Measurements from ENCODE around the gene KIF5A. TPM values are rescaled to one million over a fixed set of nuclear protein-coding genes. Genes with fewer than 3 reads are reported as not detected.
A peak's percentile ranks its signal among the peaks of the same experiment; 100 is the strongest.
"Not testable (repeated sequence)": the region's sequence is repeated elsewhere in the genome, so short reads cannot be mapped to it uniquely, and the experiment has no call there.

The KIF5A gene
- total RNA-seq, 1 donor from 2014 or later = 5.6 TPM

- ATAC-seq (no peak), DNase-seq (ENCODE audit: low spot score) (no peak)
- intact Hi-C loops (cut with DNase I) = no loop called here
These were observed 26.1 kb downstream of the KIF5A start for GRCh38 chr12:57575771-57576612.

GRCh38 chr12:57576613-57577160, 26.8 kb downstream of the KIF5A start:
- intact Hi-C loops (cut with DNase I) = no loop called here
- DNase-seq (ENCODE audit: low spot score) (no peak), ATAC-seq (no peak)

GRCh38 chr12:57577981-57578758, 28.3 kb downstream of the KIF5A start:
- no peak for ATAC-seq
- DNase-seq (ENCODE audit: low spot score) = no peak
- intact Hi-C loops (cut with DNase I) = no loop called here

- intact Hi-C loops (cut with DNase I) = no loop called here
- ATAC-seq (no peak), DNase-seq (ENCODE audit: low spot score) (no peak)
These were observed 29.2 kb downstream of the KIF5A start for GRCh38 chr12:57579011-57579410.

GRCh38 chr12:57579677-57580465, 30.0 kb downstream of the KIF5A start:
- intact Hi-C loops (cut with DNase I) = loop anchor here (5.0 kb wide), 1 partner anchor 42 kb away; no protein-coding TSS in a partner anchor

GRCh38 chr12:57580466-57580795, 30.6 kb downstream of the KIF5A start:
- DNase-seq (ENCODE audit: low spot score) (no peak), ATAC-seq (no peak)
- intact Hi-C loops (cut with DNase I) = loop anchor here (5.0 kb wide), 1 partner anchor 42 kb away; no protein-coding TSS in a partner anchor

More at GRCh38 chr12:57579677-57580465, 30.0 kb downstream of the KIF5A start:
- no peak for ATAC-seq
- DNase-seq (ENCODE audit: low spot score) = no peak

GRCh38 chr12:57581802-57582201, 32.0 kb downstream of the KIF5A start:
- ATAC-seq (no peak), DNase-seq (ENCODE audit: low spot score) (no peak)
- intact Hi-C loops (cut with DNase I) = loop anchor here (5.0 kb wide), 1 partner anchor 40 kb away; no protein-coding TSS in a partner anchor

GRCh38 chr12:57582440-57582839, 32.6 kb downstream of the KIF5A start:
- DNase-seq (ENCODE audit: low spot score) (no peak), ATAC-seq (no peak)
- intact Hi-C loops (cut with DNase I) = loop anchor here (5.0 kb wide), 1 partner anchor 40 kb away; no protein-coding TSS in a partner anchor

GRCh38 chr12:57583008-57583831, 33.4 kb downstream of the KIF5A start:
- intact Hi-C loops (cut with DNase I) = loop anchor here (5.0 kb wide), 1 partner anchor 39 kb away; no protein-coding TSS in a partner anchor
- ATAC-seq (peak; percentile 95), DNase-seq (ENCODE audit: low spot score) (peak; percentile 75)

- intact Hi-C loops (cut with DNase I) = loop anchor here (5.0 kb wide), 1 partner anchor 38 kb away; no protein-coding TSS in a partner anchor
- ATAC-seq (no peak), DNase-seq (ENCODE audit: low spot score) (no peak)
These were observed 34.2 kb downstream of the KIF5A start for GRCh38 chr12:57584050-57584449.

- no peak for ATAC-seq
- DNase-seq (ENCODE audit: low spot score) = no peak
- intact Hi-C loops (cut with DNase I) = loop anchor here (5.0 kb wide), 1 partner anchor 38 kb away; no protein-coding TSS in a partner anchor
These were observed 34.8 kb downstream of the KIF5A start for GRCh38 chr12:57584690-57585089.

GRCh38 chr12:57585156-57585555, 35.3 kb downstream of the KIF5A start:
- DNase-seq (ENCODE audit: low spot score) = no peak
- ATAC-seq = no peak
- intact Hi-C loops (cut with DNase I) = no loop called here

GRCh38 chr12:57586128-57586527, 36.3 kb downstream of the KIF5A start:
- no peak for ATAC-seq
- intact Hi-C loops (cut with DNase I) = loop anchor here (1.0 kb wide), 1 partner anchor 46 kb away; no protein-coding TSS in a partner anchor
- no peak for DNase-seq (ENCODE audit: low spot score)

GRCh38 chr12:57586832-57587429, 37.1 kb downstream of the KIF5A start:
- intact Hi-C loops (cut with DNase I) = loop anchor here (1.0 kb wide), 1 partner anchor 45 kb away; no protein-coding TSS in a partner anchor

GRCh38 chr12:57588951-57589610, 39.2 kb downstream of the KIF5A start:
- intact Hi-C loops (cut with DNase I); ATAC-seq; DNase-seq (ENCODE audit: low spot score): not testable (repeated sequence)

More at GRCh38 chr12:57586832-57587429, 37.1 kb downstream of the KIF5A start:
- no peak for DNase-seq (ENCODE audit: low spot score)
- no peak for ATAC-seq

- ATAC-seq (no peak), DNase-seq (ENCODE audit: low spot score) (no peak)
- intact Hi-C loops (cut with DNase I) = no loop called here
These were observed 40.6 kb downstream of the KIF5A start for GRCh38 chr12:57590479-57590863.

All from sciatic nerve (tissue), 2 donors.